NK-92 treated with Interleukin-12 subunit alpha and Interleukin-12 subunit beta, amount 100 ng/mL, for 24 hours (cell line): ENCODE data around the gene GPSM1.

Source experiments
- DNase-seq: peaks from one replicate; lab custom pipeline; 2025; lab: John Stamatoyannopoulos, UW

GPSM1 gene

GRCh38 chr9:136327304-136327974 lies at the start of gene GPSM1:
Gene GPSM1 (plus strand): TSS chr9:136327539. CDS start chr9:136327696, 157 bp downstream.
- no peak for DNase-seq

- no peak for DNase-seq
These were observed 49.6 kb upstream of the GPSM1 start for GRCh38 chr9:136277746-136278145.

GRCh38 chr9:136278221-136278620 lies 49.1 kb upstream of the GPSM1 start:
- DNase-seq = no peak

GRCh38 chr9:136278894-136279293 lies 48.4 kb upstream of the GPSM1 start:
- no peak for DNase-seq

GRCh38 chr9:136279471-136279870 lies 47.9 kb upstream of the GPSM1 start:
- DNase-seq = no peak

- DNase-seq = no peak
These were observed 46.6 kb upstream of the GPSM1 start for GRCh38 chr9:136280535-136281315.

GRCh38 chr9:136281421-136282271 lies 45.7 kb upstream of the GPSM1 start:
- no peak for DNase-seq

GRCh38 chr9:136282272-136282861 lies 45.0 kb upstream of the GPSM1 start:
- DNase-seq = no peak

GRCh38 chr9:136283291-136284235 lies 43.8 kb upstream of the GPSM1 start:
- DNase-seq = no peak

GRCh38 chr9:136284311-136284710 lies 43.0 kb upstream of the GPSM1 start:
- DNase-seq = no peak

GRCh38 chr9:136284951-136285350 lies 42.4 kb upstream of the GPSM1 start:
- DNase-seq = no peak

- DNase-seq = no peak
These were observed 41.6 kb upstream of the GPSM1 start for GRCh38 chr9:136285501-136286358.

- DNase-seq = no peak
These were observed 40.9 kb upstream of the GPSM1 start for GRCh38 chr9:136286359-136286986.

GRCh38 chr9:136286987-136287379 lies 40.4 kb upstream of the GPSM1 start:
- DNase-seq = no peak

GRCh38 chr9:136287960-136288753 lies 39.2 kb upstream of the GPSM1 start:
- no peak for DNase-seq

- no peak for DNase-seq
These were observed 37.5 kb upstream of the GPSM1 start for GRCh38 chr9:136289651-136290507.

- DNase-seq = no peak
These were observed 36.8 kb upstream of the GPSM1 start for GRCh38 chr9:136290508-136291000.
